ENCODE data around the gene SLC52A1. TPM values are rescaled to one million over a fixed set of nuclear protein-coding genes. Genes with fewer than 3 reads are reported as not detected.

SLC52A1 gene
- polyA plus RNA-seq, 1 of the 3 experiments (the other 2 are of a cell fraction): 0.49 TPM

DNA sequence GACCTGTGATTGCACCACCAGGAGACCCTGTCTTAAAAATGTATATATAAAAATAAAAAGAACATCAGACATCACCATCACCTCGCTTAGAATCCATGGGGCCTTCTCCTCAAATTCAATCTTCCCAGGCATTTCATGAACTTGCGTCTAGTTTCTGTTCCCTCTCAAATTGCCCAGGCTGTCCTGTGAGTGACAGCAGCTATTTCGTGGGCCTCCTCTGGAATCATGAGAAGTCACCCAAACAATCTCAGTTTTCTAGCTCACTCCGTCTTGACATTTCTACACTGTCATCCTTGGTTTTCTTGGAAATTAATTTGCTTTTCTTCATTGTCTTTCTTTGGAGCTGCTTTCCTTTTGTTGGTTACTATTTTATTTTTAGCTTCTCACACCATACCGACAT lies 7.3 kb downstream of the SLC52A1 start:
- 80% methylated on average over 5 of the region's 5 CpGs for WGBS (ENCODE audit: low lambda C conversion rate)
- no peak for DNase-seq
- Histone ChIP-seq H3K4me2 (no peak overlapping the region), H3K27me3 (ENCODE audit: insufficient read depth) (no peaks in the 10 kb centered on the region), H4K20me1 (ENCODE audit: insufficient read depth) (no peaks in the 10 kb centered on the region), H3F3A (replicated peaks; ENCODE audit: insufficient read depth) (peaks cover 13% of the 10 kb centered on the region), H3K4me1 (ENCODE audit: control insufficient read depth in 1 of 2, insufficient read depth in 2 of 2, low read depth in 1 of 2, low read length in 1 of 2) (no peaks in the 10 kb centered on the region; a peak in 1 of 4 replicates), H3K9me3 (no peaks in the 10 kb centered on the region), H3K9ac (no peak overlapping the region), H3K27ac (ENCODE audit: low read depth in 2 of 2, low read length in 1 of 2) (no peak overlapping the region), H3K4me3 (ENCODE audit: low read depth in 2 of 2, low read length in 1 of 2) (no peak overlapping the region), H3K79me2 (ENCODE audit: insufficient read depth) (no peaks in the 10 kb centered on the region), H3K36me3 (replicated peaks in 1 of 2; ENCODE audit: control insufficient read depth in 1 of 2, insufficient read depth in 2 of 2, low read length in 1 of 2) (peaks cover 4 to 5% of the 10 kb centered on the region in 2 experiments), H2AFZ (ENCODE audit: low read depth) (no peak overlapping the region), H3K9me2 (no peaks in the 10 kb centered on the region)
- CTCF ChIA-PET: interaction anchor here (1.1 to 3.7 kb wide), 3 partner anchors 11 to 47 kb away, joined by 3 to 17 read pairs (median 12); no protein-coding TSS in a partner anchor
- POLR2A ChIA-PET: no interaction called here
- TF ChIP-seq FOXJ3 (CRISPR knock-in tag; IDR thresholded peaks at IDR 0.05): no peak
- no peak for TF ChIP-seq SIN3A (IDR thresholded peaks at IDR 0.05; ENCODE audit: borderline replicate concordance, low read depth, low read length)
- TF ChIP-seq, protein P1, sequence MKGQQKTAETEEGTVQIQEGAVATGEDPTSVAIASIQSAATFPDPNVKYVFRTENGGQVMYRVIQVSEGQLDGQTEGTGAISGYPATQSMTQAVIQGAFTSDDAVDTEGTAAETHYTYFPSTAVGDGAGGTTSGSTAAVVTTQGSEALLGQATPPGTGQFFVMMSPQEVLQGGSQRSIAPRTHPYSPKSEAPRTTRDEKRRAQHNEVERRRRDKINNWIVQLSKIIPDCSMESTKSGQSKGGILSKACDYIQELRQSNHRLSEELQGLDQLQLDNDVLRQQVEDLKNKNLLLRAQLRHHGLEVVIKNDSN (IDR thresholded peaks at IDR 0.05; ENCODE audit: borderline replicate concordance, low read depth): no peak
- TF ChIP-seq YY1 (IDR thresholded peaks at IDR 0.05; ENCODE audit: low read depth): no peak
- no peak for TF ChIP-seq CHD2 (IDR thresholded peaks at IDR 0.05; ENCODE audit: low read length, partially characterized antibody)
- TF ChIP-seq GATA2 (CRISPR knock-in tag; IDR thresholded peaks at IDR 0.05): no peak
- TF ChIP-seq JUND (IDR thresholded peaks at IDR 0.05): no peak
- TF ChIP-seq POLR2AphosphoS5 (IDR thresholded peaks at IDR 0.05; ENCODE audit: low read depth, low read length): no peak
- TF ChIP-seq, protein P2, sequence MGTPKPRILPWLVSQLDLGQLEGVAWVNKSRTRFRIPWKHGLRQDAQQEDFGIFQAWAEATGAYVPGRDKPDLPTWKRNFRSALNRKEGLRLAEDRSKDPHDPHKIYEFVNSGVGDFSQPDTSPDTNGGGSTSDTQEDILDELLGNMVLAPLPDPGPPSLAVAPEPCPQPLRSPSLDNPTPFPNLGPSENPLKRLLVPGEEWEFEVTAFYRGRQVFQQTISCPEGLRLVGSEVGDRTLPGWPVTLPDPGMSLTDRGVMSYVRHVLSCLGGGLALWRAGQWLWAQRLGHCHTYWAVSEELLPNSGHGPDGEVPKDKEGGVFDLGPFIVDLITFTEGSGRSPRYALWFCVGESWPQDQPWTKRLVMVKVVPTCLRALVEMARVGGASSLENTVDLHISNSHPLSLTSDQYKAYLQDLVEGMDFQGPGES (IDR thresholded peaks at IDR 0.05; ENCODE audit: low read depth, low read length): no peak
- no peak for TF ChIP-seq RXRA (IDR thresholded peaks at IDR 0.05; ENCODE audit: borderline replicate concordance, low read depth)
- TF ChIP-seq FOSL2 (IDR thresholded peaks at IDR 0.05; ENCODE audit: borderline replicate concordance, low read depth): no peak
- no peak for TF ChIP-seq SMC3 (IDR thresholded peaks at IDR 0.05; ENCODE audit: low read depth, low read length)
- no peak for TF ChIP-seq TEAD4 (IDR thresholded peaks at IDR 0.05; ENCODE audit: borderline replicate concordance, insufficient read depth)
- TF ChIP-seq TAF1 (IDR thresholded peaks at IDR 0.05; ENCODE audit: borderline replicate concordance, low read depth, low read length): no peak
- no peak for TF ChIP-seq RFX5 (IDR thresholded peaks at IDR 0.05; ENCODE audit: low read length)
- TF ChIP-seq, protein P3, sequence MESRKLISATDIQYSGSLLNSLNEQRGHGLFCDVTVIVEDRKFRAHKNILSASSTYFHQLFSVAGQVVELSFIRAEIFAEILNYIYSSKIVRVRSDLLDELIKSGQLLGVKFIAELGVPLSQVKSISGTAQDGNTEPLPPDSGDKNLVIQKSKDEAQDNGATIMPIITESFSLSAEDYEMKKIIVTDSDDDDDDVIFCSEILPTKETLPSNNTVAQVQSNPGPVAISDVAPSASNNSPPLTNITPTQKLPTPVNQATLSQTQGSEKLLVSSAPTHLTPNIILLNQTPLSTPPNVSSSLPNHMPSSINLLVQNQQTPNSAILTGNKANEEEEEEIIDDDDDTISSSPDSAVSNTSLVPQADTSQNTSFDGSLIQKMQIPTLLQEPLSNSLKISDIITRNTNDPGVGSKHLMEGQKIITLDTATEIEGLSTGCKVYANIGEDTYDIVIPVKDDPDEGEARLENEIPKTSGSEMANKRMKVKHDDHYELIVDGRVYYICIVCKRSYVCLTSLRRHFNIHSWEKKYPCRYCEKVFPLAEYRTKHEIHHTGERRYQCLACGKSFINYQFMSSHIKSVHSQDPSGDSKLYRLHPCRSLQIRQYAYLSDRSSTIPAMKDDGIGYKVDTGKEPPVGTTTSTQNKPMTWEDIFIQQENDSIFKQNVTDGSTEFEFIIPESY (IDR thresholded peaks at IDR 0.05; ENCODE audit: borderline replicate concordance, low read depth): no peak
- TF ChIP-seq, protein P4, sequence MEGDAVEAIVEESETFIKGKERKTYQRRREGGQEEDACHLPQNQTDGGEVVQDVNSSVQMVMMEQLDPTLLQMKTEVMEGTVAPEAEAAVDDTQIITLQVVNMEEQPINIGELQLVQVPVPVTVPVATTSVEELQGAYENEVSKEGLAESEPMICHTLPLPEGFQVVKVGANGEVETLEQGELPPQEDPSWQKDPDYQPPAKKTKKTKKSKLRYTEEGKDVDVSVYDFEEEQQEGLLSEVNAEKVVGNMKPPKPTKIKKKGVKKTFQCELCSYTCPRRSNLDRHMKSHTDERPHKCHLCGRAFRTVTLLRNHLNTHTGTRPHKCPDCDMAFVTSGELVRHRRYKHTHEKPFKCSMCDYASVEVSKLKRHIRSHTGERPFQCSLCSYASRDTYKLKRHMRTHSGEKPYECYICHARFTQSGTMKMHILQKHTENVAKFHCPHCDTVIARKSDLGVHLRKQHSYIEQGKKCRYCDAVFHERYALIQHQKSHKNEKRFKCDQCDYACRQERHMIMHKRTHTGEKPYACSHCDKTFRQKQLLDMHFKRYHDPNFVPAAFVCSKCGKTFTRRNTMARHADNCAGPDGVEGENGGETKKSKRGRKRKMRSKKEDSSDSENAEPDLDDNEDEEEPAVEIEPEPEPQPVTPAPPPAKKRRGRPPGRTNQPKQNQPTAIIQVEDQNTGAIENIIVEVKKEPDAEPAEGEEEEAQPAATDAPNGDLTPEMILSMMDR (IDR thresholded peaks at IDR 0.05): no peak
- TF ChIP-seq GABPA (IDR thresholded peaks at IDR 0.05; ENCODE audit: low read depth): no peak
- no peak for TF ChIP-seq MXI1 (IDR thresholded peaks at IDR 0.05; ENCODE audit: low read depth, low read length)

All from SK-N-SH (cell line).